SH-SY5Y (cell line): ENCODE results near the gene AJM1.

Experiments
- GATA2 ChIP-seq: IDR thresholded peaks from 2 replicates; pipeline ENCODE4 v1.6.1; 2011; ENCODE audit warnings: mild to moderate bottlenecking, low read depth, low read length
- GATA3 ChIP-seq: IDR thresholded peaks from 2 replicates; pipeline ENCODE4 v1.6.1; 2011; ENCODE audit warnings: low read depth, mild to moderate bottlenecking, low read length, moderate library complexity

DNA sequence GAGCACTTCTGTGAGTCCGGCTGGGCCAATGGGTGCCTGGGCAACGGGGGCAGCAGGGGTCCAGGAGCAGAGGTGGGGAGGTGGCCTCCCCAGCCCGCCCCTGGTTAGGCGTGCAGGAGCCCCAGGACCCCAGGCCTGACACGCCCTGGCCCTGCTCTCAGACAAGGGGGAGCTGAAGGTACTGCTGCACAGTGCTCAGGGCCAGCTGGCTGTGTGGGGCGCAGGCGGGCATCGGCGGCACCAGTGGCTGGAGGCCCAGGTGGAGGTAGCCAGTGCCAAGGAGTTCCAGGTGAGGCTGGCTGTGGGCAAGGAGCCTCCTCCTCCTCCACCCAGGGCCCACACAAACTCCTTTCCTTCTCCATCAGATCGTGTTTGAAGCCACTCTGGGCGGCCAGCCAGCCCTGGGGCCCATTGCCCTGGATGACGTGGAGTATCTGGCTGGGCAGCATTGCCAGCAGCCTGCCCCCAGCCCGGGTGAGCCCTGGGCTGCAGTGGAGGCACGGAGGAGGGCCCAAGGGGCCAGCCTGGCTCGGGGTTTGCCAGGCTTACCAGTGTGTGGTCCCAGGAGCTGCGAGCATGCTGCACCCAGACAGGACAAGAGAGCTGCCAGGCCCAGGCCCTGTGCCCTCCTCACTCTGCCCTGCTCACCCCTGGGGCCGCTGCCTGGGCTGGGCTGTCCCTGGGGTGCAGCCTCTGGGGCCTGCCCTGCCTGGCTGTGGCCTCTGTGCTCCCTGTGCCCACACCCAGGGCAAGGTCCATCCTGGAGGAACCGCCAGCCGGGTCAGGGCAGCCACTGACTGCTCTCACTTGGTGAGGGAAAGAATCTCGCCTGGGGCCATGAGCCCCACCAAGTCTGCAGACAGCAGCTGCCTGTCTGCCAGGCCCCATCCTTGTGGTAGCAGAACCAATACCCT is 16.8 kb downstream of the AJM1 start:
- TF ChIP-seq GATA2 (no peak), GATA3 (no peak)
